22Rv1 (cell line): ENCODE measurements around the gene TNK1.
A peak's percentile ranks its signal among the peaks of the same experiment; 100 is the strongest.

ENCODE experiments used
- H3K27ac ChIP-seq: fragments of 450-650 bp; 2 replicates; pipeline ENCODE4 v1.5.1; 2017
- ZFX ChIP-seq: fragments of 450-650 bp; IDR thresholded peaks from 2 replicates; pipeline ENCODE4 v1.6.1; 2017; ENCODE audit warnings: antibody characterized with exemption, borderline replicate concordance
- TF ChIP-seq, protein P1 (sequence below): fragments of 450-650 bp; IDR thresholded peaks from 2 replicates; pipeline ENCODE4 v1.5.1; 2017; ENCODE audit warnings: mild to moderate bottlenecking

The TNK1 gene

DNA sequence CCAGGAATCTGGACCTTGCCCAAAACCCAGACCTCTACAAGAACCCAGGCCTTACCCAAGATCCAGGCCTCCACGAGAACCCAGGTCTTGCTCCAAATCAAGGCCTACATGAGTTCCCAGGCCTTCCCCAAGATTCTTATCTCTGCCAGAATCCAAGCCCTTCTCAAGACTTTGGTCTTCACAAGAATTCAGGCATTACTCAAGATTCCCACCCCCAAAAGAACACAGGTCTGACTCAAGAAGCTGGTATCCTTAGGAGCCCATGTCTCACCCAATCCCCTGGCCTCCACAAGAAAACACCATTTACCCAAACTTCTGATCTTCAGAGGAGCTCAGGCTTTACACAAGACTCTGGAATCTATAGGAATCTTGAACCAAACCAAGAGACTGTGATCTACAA, 50.3 kb downstream of the TNK1 start:
- H3K27ac ChIP-seq = no peak overlapping the region
- TF ChIP-seq, protein P1, sequence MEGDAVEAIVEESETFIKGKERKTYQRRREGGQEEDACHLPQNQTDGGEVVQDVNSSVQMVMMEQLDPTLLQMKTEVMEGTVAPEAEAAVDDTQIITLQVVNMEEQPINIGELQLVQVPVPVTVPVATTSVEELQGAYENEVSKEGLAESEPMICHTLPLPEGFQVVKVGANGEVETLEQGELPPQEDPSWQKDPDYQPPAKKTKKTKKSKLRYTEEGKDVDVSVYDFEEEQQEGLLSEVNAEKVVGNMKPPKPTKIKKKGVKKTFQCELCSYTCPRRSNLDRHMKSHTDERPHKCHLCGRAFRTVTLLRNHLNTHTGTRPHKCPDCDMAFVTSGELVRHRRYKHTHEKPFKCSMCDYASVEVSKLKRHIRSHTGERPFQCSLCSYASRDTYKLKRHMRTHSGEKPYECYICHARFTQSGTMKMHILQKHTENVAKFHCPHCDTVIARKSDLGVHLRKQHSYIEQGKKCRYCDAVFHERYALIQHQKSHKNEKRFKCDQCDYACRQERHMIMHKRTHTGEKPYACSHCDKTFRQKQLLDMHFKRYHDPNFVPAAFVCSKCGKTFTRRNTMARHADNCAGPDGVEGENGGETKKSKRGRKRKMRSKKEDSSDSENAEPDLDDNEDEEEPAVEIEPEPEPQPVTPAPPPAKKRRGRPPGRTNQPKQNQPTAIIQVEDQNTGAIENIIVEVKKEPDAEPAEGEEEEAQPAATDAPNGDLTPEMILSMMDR = no peak
- no peak for TF ChIP-seq ZFX

DNA sequence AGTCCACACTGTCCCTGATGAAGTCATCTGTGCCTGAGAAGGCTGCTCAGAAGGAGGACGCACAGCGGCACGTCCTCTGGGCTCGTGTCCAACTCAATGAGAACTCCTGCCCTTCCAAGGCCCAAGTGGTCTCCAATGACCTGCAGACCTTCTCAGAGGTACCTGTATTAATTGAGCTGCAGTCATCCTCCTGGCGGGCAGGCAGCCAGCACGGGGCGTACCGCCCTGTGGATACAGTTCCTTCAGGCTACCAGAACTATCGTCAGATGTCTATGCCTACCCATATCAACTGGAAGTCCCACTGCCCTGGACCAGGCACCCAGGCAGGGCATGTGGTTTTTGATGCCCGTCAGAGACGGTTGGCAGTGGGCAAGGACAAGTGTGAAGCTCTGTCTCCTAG, 51.4 kb downstream of the TNK1 start:
- no peak overlapping the region for H3K27ac ChIP-seq
- TF ChIP-seq, protein P1 = no peak
- TF ChIP-seq ZFX = no peak

DNA sequence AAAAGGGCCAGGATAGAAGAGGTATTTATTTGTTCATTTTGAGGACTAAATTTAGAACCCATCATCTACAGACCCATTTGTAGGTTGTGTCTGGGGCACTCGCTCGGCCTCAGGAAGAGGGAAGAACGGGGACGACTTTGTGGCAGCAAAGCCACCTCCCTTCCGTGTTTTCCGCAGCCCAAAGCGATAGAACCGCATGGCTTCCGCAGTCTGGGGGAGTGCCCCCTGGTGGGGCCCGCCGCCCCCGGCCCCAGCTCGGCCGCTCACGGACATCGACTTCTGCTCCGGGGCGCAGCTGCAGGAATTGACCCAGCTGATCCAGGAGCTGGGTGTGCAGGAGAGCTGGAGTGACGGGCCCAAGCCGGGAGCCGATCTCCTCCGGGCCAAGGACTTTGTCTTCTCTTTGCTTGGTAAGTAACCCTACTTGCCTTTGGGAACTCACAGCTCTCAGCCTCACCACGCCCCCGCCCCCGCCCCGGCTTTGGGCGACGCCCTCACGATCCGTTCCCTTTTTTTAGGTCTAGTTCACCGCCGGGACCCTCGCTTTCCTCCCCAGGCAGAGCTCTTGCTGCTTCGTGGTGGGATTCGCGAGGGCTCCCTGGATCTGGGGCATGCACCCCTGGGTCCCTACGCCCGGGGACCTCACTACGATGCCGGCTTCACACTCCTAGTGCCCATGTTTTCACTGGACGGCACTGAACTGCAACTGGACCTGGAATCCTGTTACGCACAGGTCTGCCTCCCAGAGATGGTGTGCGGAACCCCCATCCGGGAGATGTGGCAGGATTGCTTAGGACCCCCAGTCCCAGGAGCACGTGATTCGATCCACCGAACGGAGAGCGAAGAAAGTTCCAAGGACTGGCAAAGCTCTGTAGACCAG, 55.0 kb downstream of the TNK1 start:
- H3K27ac ChIP-seq = peak overlapping the region; percentile 92

DNA sequence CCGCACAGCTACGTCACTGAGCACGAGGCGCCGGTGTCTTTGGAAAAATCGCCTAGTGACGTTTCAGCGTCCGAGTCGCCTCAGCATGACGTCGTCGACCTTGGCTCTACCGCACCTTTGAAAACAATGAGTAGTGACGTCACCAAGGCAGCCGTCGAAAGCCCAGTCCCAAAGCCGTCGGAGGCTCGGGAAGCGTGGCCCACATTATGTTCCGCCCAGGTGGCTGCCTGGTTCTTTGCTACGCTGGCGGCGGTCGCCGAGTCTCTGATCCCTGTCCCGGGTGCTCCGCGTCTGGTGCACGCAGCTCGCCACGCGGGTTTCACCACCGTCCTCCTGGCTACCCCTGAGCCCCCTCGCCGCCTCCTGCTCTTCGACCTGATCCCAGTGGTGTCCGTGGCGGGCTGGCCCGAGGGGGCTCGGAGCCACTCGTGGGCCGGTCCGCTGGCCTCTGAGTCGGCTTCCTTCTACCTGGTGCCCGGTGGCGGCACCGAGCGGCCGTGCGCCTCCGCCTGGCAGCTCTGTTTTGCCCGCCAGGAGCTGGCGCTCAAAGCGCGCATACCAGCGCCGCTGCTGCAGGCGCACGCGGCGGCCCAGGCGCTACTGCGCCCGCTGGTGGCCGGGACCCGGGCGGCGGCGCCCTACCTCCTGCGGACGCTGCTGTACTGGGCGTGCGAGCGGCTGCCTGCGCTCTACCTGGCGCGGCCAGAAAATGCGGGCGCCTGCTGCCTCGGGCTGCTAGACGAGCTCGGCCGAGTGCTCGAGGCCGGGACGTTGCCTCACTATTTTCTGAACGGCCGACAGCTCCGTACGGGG, 55.9 kb downstream of the TNK1 start:
- peak overlapping the region; percentile 92 for H3K27ac ChIP-seq
- TF ChIP-seq, protein P1 = peak; percentile 99
- TF ChIP-seq ZFX = no peak

More for the DNA sequence above, 55.0 kb downstream of the TNK1 start:
- TF ChIP-seq ZFX = no peak
- TF ChIP-seq, protein P1 = peak; percentile 33

DNA sequence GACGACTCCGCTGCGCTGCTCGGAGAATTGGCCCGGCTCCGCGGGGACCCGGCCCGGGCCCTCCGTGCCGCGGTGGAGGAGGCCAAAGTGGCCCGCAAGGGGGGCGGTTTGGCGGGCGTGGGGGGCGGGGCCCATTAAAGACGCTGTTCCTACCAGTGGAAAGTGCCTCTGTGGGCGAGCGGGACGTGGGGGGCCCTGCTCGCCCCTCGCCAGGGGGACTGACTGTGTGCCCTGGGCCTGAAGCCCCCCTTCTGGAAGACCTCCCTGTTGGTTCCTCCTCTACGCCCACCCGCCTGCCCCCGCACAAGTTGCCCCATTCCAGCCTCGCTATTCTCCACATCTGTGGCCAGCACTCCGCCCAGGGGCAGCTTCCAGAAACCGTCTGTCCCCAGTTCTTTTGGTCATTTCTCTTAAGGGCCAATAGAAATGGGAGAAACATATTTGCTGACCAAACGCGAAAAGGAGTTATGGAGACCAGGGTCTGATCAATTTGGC, 56.5 kb downstream of the TNK1 start:
- TF ChIP-seq ZFX = no peak
- TF ChIP-seq, protein P1 = no peak
- peak overlapping the region; percentile 92 for H3K27ac ChIP-seq

DNA sequence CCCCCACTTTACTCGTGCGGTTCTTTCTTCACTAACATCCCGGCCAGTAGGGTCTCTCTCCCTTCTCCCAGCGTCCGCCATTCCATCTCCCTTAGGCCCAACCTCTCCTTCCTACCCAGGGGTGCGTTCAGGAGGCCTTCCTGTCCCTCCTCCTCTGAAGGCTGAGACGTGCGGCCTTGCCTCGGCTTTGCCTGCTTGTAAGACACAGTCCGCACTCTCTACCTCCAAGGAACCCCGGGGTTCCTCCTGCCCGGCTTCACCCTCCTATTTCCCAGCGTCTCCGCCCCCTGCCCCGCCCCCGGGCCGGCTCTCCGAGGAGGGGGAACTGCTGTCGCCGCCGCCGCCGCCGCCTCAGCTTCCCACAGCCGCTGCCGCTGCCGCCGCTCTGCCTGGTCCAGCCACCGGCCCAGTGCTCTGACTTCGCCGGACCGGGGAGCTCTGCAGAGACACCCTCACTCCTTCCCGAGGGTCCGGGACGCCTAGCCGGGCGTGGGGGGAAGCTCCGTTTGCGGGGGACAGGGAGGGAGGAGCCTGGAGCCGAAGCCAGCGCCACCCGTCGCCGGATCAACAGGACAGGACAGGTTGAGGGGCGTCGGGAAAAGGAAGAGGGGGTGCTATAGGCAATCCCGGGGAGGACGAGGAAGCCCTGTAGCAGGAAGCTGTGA, 57.2 kb downstream of the TNK1 start:
- H3K27ac ChIP-seq = peak overlapping the region; percentile 92
- no peak for TF ChIP-seq ZFX
- TF ChIP-seq, protein P1 = no peak
